SU-DHL-6 (cell line): Measurements from ENCODE around the gene HSPA4.

Source experiments
- H2AFZ ChIP-seq: fragments of 200-600 bp; sonication (generic); 2 replicates; pipeline ENCODE4 v1.6.1; 2014; ENCODE audit warnings: low read depth, mild to moderate bottlenecking, moderate library complexity, mixed read lengths, antibody characterized with exemption, low read length; ENCODE audit not compliant: severe bottlenecking
- H3F3A ChIP-seq: fragments of 200-600 bp; shearing (Covaris generic); 2 replicates; pipeline ENCODE4 v1.6.0; 2016; ENCODE audit warnings: antibody characterized with exemption, mild to moderate bottlenecking; ENCODE audit not compliant: insufficient read depth
- H3K27ac ChIP-seq: fragments of 200-600 bp; sonication (generic); 2 replicates; pipeline ENCODE4 v1.5.1; 2016; ENCODE audit warnings: low read depth, mild to moderate bottlenecking, low read length, moderate library complexity, mixed read lengths
- H3K27me3 ChIP-seq: fragments of 200-600 bp; sonication (generic), shearing (Covaris generic); 2 replicates; pipeline ENCODE4 v1.6.0; 2014; ENCODE audit warnings: mild to moderate bottlenecking, low read length
- H3K36me3 ChIP-seq: fragments of 200-600 bp; sonication (generic); 2 replicates; pipeline ENCODE4 v1.6.1; 2014; ENCODE audit warnings: mild to moderate bottlenecking, low read length, mixed read lengths
- H3K4me2 ChIP-seq: fragments of 300-600, 200-600 bp; shearing (Covaris generic), sonication (generic); 2 replicates; pipeline ENCODE4 v1.6.0; 2014; ENCODE audit warnings: low read length, low read depth, mild to moderate bottlenecking; ENCODE audit not compliant: poor library complexity, severe bottlenecking
- H3K4me3 ChIP-seq: fragments of 200-600 bp; sonication (generic); 2 replicates; pipeline ENCODE4 v1.5.1; 2014; ENCODE audit warnings: antibody characterized with exemption, low read length, mild to moderate bottlenecking, mixed read lengths; ENCODE audit not compliant: insufficient read depth, poor library complexity, severe bottlenecking
- H3K79me2 ChIP-seq: fragments of 200-600 bp; sonication (generic); 2 replicates; pipeline ENCODE4 v1.6.1; 2014; ENCODE audit warnings: mild to moderate bottlenecking, low read length, moderate library complexity; ENCODE audit not compliant: insufficient read depth
- H3K9ac ChIP-seq: fragments of 200-600 bp; sonication (generic); 2 replicates; pipeline ENCODE4 v1.7.0; 2014; ENCODE audit warnings: mild to moderate bottlenecking, low read length
- H3K9me2 ChIP-seq: fragments of 200-600 bp; sonication (generic); replicated peaks from 2 replicates; pipeline ENCODE4 v1.6.1; 2014; ENCODE audit warnings: low read length; ENCODE audit not compliant: insufficient read depth
- H3K9me3 ChIP-seq: fragments of 200-600 bp; sonication (generic); 2 replicates; pipeline ENCODE4 v1.6.1; 2014; ENCODE audit warnings: low read length, mixed read lengths; ENCODE audit not compliant: insufficient read depth
- H4K20me1 ChIP-seq: fragments of 200-600 bp; sonication (generic); 2 replicates; pipeline ENCODE4 v1.6.1; 2014; ENCODE audit warnings: low read depth, mild to moderate bottlenecking, antibody characterized with exemption, low read length, moderate library complexity, mixed read lengths
- CTCF ChIP-seq: fragments of 200-600 bp; sonication (generic); IDR thresholded peaks from one replicate; pipeline ENCODE4 v1.5.1; 2017; ENCODE audit warnings: antibody characterized with exemption, mild to moderate bottlenecking, low read length, moderate library complexity; ENCODE audit not compliant: insufficient read depth, poor library complexity, severe bottlenecking
- EZH2phosphoT487 ChIP-seq: fragments of 200-600 bp; sonication (generic), shearing (Covaris generic); conservative IDR thresholded peaks from 2 replicates; pipeline ENCODE4 v1.6.1; 2018; ENCODE audit warnings: mild to moderate bottlenecking, antibody characterized with exemption, low read length, moderate library complexity, mixed read lengths

HSPA4 gene

GRCh38 chr5:133144245-133144981, 92.6 kb downstream of the HSPA4 start:
- Histone ChIP-seq H3K27me3 (no peaks in the 10 kb centered on the region), H3K36me3 (no peaks in the 10 kb centered on the region), H3K79me2 (no peaks in the 10 kb centered on the region), H2AFZ (no peak overlapping the region), H4K20me1 (no peaks in the 10 kb centered on the region), H3K9me3 (peaks cover 5% of the 10 kb centered on the region; the same call in 1 of the 2 replicates), H3F3A (no peaks in the 10 kb centered on the region), H3K27ac (no peak overlapping the region), H3K4me3 (no peak overlapping the region), H3K4me2 (no peak overlapping the region), H3K9ac (no peak overlapping the region), H3K9me2 (no peaks in the 10 kb centered on the region)
- TF ChIP-seq EZH2phosphoT487 (no peak), CTCF (no peak)

- TF ChIP-seq EZH2phosphoT487 (no peak), CTCF (no peak)
- Histone ChIP-seq H3F3A (no peaks in the 10 kb centered on the region), H3K9ac (no peak overlapping the region), H2AFZ (no peak overlapping the region), H3K4me2 (no peak overlapping the region), H3K9me3 (peaks cover 5% of the 10 kb centered on the region; the same call in 1 of the 2 replicates), H4K20me1 (no peaks in the 10 kb centered on the region), H3K4me3 (no peak overlapping the region), H3K9me2 (no peaks in the 10 kb centered on the region), H3K27me3 (no peaks in the 10 kb centered on the region), H3K79me2 (no peaks in the 10 kb centered on the region), H3K36me3 (no peaks in the 10 kb centered on the region), H3K27ac (no peak overlapping the region)
Measured at GRCh38 chr5:133145436-133146170, 93.8 kb downstream of the HSPA4 start.

GRCh38 chr5:133147411-133147810, 95.6 kb downstream of the HSPA4 start:
- H3K4me2 ChIP-seq: no peak overlapping the region

More at GRCh38 chr5:133147411-133147810, 95.6 kb downstream of the HSPA4 start:
- no peak overlapping the region for H3K27ac ChIP-seq
- H3F3A ChIP-seq: no peaks in the 10 kb centered on the region
- peaks cover 5% of the 10 kb centered on the region; the same call in 1 of the 2 replicates for H3K9me3 ChIP-seq
- no peaks in the 10 kb centered on the region for H3K27me3 ChIP-seq
- no peak for TF ChIP-seq EZH2phosphoT487
- TF ChIP-seq CTCF: no peak
- H3K4me3 ChIP-seq: no peak overlapping the region
- H3K9ac ChIP-seq: no peak overlapping the region
- no peaks in the 10 kb centered on the region for H3K36me3 ChIP-seq
- H3K79me2 ChIP-seq: no peaks in the 10 kb centered on the region
- no peaks in the 10 kb centered on the region for H3K9me2 ChIP-seq
- H2AFZ ChIP-seq: no peak overlapping the region
- no peaks in the 10 kb centered on the region for H4K20me1 ChIP-seq
